HG03354 (cell line): Measurements from ENCODE around the gene CBFA2T3.

ENCODE experiments used
- ATAC-seq: cut with Tn5 transposase; IDR thresholded peaks from one replicate; pipeline ENCODE4 v1.9.1; 2021; ENCODE audit warnings: mild to moderate bottlenecking; ENCODE audit not compliant: unreplicated experiment, poor library complexity, severe bottlenecking

CBFA2T3 gene

DNA sequence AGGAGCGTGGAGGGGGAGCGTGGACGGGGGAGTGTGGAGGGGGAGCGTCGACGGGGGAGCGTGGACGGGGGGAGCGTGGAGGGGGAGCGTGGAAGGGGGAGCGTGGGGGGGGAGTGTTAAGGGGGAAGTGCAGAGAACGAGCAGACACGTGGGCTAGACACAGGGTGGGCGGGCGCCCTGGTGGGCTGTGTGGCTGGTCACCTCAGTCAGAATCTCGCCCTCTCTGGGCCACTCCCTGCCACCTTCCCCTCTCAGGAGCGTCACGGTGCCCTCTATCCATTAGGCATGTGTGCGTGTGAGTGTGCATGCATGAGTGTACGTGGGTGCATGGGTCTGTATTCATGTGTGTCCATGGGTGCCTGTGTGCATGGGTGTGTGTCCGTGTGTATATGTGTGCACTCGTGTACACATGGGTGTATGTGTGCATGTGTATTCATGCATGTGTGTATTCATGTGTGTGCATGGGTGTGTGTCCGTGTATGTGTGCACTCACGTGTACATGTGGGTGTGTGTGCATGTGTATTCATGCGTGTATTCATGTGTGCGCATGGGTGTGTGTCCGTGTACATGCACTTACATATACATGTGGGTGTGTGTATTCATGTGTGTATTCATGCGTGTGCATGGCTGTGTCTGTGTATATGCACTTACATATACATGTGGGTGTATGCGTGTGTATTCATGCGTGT is 61.2 kb downstream of the CBFA2T3 start:
- ATAC-seq = no peak

DNA sequence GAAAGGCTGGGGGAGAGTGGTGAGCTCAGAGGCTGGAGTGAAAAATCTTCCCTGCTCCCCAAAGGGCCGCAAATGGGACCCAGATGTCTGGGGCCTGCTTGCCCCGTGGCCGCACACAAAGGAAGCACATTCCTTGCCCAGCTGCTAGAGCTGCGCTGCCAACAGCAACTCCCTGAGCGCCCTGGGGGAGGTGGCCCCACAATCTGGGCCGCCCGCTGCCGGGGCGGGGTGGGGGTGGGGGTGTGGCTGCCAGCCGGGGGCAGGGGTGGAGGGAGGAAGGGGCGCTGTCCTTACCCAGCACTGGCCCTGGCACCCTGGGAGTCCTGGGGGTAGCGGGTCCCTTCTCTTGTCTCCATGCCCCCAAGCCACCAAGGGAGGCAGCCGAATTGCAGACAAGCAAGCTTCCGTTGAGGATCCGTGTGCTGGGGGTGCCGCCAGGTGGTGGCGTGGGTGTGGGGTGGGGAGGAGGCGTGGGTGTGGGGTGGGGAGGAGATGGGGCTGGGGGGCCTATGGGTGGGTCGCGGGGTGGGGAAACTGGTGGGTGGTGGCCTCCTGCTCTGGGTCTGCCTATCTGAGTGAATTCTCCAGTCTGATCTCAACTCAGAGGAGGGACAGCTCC is 62.1 kb downstream of the CBFA2T3 start:
- ATAC-seq = no peak

DNA sequence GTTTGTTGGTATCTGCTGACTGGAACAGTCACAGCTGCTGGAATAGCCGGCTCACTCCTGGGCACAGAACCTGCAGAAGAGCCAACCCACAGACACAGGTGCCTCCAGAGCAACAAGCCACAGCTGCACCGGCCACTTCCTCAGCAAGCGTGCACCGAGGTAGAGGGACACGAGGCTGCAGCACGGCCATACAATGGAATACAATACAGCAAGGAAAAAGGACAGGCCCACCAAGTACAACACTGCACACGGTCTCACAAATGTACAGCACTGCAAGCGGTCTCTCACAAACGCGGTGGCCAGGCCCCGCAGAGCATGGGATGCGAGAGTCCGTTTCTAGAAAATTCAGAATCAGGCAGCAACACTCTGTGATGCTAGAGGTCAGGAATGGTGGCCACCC is 63.1 kb downstream of the CBFA2T3 start:
- no peak for ATAC-seq

DNA sequence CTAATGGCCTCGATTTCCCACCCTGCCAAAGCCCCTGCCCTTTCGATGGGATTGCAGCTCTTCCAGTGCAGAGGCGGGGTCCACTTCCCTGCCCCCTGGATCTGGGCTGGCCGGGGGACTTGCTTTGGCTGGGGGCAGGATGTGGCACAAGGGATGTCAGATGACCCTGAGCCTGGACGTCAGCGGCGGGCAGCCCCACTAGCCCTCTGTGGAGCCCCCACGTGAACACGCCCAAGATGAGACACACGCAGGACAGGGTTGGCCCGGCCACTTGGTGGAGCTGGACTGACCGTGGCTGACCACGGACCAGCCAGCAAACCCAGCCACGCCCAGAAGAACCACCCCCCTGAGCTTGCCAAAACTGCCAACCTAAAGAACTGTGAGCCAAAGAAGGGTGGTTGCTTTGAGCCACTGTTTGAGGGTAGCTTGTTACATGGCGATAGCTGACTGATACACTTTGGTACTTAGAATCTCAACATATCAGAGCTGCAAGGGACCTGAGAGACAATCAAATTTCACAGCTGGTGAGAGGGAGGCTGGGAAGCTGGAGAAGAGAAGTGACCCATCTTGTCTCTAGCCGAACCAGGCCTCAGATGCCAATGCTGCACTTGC is 63.9 kb downstream of the CBFA2T3 start:
- ATAC-seq = no peak

DNA sequence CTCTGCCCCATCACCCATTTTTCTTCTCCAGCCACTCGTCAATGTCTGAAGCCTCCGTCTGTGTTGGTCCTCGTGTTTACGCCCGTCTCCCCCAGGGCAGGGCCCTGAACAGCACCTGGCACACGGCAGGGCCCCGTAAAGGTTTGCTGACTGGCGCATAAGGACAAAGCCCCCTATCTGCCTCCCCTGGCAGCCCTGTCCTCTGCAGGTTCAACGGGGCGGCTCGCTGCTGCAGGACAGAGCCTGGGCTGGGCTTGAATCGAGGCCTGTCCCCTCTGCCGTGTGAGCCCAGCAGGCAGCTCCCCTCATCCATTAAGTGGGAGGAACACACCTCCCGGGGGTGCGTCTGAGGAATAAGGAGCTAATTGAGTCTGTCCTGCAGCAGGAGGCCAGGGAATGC is 64.5 kb downstream of the CBFA2T3 start:
- no peak for ATAC-seq

DNA sequence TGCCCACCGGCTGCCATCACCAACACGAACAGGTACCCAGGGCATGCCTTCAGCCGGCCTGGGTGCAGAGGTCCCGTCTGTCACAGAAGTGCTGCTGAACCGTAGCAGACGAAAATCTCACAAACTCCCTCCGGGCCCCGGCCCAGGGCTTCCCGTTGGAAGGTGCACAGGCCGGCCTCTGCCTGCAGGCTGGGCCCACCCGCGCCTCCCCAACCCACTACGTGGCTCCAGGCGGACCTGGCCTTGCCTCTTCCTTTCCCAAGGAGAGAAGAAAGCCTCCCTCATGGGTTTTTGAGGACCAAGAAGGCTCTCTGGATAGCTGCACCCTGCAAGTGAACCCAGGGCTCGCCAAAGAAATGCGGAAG is 65.1 kb downstream of the CBFA2T3 start:
- no peak for ATAC-seq

DNA sequence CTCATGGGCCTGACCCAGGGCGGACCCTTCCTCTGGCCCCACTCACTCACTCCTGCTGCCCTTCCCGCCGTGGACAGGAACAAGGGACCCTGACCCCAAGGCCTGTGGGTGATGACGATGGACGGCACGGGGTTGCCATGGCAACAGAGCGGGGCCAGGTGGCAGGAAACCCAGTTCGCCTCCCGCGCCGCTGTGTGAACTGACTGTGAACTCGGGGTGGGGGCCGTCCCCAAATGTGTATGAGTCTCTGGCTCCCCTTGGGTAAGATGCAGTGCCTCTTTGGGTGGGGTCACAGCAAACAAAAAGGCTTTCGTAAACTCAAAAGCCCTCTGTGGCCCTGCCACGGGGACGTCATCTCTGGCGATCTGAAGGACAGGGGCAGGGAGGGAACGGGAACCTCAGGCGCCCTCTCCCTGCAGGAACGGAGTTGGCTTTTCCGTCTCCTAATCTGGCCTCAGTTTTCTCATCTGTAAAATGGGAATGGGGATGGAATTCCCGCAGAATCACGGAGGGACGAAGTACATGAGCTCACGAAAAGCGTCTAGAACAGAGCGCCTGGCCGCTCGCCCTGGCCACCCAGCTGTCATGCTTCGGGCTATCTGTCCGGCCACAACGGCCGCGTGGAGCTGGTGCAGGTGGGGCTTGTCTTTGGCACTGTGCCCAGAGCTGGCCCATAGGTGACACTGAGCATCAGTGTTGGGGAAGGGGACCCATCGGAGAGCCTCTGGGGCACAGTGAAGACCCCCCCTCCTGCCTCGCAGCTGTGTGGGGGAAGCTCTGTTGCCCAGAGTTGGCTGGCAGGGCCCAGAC is 65.7 kb downstream of the CBFA2T3 start:
- no peak for ATAC-seq

DNA sequence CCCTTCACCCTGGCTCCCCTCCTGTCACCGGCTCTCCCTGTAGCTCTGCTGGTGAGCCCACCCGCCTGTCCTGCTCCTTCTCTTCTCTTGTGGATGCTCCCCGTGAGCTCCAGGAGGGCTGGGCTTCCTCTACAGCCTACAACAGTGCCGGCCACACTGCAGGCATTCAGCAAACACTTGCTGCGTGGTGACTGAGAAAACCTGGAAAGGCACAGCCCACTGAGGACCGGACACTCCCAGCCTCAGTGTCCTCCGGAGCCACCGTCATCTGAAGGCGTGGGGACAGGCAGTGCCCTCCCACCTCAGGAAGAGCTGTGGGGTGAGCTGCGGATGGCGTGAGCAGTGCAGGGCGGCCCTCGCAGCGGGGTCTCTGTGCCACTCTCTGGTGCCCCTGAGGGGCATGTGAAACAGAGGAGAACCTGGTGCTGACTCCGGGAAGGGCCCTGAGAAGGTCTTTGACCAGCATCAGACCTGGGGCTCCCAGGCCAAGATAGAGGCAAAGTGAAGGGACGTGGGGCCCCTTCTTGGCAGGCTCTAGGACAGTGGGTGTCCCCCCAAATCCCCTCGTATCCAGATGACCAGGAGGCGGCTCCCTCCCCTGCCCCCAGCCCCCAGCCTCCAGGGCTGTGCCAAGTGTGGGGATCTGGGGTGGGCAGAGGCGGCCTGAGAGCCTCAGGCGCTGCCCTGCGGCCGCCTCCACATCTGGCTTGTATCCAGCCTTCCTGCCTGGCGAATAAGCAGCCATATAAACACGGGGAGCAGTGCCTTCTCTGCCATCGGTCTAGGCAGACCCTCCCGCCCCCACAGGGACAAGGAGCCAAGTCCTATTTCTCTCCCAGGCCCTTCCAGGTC is 66.5 kb downstream of the CBFA2T3 start:
- ATAC-seq = no peak

DNA sequence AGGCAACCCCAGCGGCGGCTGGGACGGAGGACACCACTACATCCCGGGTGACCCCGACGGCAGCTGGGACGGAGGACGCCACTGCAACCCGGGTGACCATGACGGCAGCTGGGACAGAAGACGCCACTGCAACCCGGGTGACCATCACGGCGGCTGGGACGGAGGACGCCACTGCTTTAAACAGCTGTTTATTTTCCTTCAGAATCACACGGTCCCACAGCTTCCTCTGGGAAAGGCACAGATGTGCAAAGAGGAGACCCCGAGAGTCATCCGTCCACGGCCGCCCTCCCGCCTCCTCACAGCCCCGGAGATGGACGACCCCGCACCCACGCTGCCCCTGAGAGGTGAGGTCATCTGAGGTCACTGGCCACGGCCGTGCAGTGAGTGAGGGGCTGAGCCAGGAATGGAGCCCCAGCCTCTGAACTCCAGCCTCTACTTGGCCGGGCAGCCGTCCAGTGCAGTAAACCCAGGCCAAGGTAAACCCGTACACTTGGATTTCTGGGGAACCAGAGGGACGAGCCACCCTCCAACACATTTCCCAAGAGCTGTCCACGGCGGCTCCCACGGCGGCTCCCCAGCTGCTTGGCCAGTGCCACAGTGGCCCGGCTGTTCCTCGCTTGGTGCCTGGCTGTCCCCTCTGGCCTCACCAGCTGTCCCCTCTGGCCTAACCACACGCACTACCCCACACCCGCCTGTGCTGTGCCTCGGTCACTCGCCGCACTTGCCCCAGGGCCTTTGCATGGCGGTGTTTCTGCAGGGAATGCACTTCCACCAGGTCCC is 67.4 kb downstream of the CBFA2T3 start:
- ATAC-seq = no peak

DNA sequence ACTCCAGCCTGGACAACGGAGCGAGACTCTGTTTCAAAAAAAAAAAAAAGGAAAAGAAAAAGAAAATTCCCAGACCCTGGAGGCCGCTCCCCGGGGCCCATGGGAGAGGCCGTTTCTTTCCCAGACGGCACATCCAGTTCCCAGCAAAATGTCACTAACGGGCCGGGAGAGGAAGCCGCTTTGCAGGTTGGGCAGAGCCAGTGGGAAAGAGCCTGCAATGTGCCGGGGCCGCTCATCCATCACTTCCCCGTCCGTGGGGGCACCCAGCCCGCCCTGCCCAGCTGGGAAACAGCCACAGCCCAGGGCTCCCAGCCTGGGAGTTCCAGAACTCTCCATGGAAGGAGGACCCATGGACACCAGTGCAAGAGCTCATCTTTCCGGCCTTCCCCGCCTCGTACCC is 68.7 kb downstream of the CBFA2T3 start:
- no peak for ATAC-seq

DNA sequence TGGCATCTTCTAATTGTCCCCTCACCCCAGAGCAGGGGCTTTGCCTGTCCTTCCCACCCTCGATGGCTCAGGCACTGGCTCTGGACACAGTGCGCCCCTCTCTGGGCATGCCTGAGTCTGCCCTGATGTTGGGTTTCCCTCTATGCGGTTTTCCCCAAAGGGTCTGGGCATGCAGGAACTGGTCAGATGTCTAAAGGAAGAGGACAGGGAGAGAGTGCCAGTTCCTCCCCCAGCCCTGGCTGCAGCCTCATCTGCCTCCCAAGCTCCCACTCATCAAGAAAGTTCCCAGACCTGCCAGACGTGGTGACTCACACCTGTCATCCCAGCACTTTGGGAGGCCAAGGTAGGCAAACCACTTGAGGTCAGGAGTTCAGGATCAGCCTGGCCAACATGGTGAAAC is 69.2 kb downstream of the CBFA2T3 start:
- no peak for ATAC-seq

DNA sequence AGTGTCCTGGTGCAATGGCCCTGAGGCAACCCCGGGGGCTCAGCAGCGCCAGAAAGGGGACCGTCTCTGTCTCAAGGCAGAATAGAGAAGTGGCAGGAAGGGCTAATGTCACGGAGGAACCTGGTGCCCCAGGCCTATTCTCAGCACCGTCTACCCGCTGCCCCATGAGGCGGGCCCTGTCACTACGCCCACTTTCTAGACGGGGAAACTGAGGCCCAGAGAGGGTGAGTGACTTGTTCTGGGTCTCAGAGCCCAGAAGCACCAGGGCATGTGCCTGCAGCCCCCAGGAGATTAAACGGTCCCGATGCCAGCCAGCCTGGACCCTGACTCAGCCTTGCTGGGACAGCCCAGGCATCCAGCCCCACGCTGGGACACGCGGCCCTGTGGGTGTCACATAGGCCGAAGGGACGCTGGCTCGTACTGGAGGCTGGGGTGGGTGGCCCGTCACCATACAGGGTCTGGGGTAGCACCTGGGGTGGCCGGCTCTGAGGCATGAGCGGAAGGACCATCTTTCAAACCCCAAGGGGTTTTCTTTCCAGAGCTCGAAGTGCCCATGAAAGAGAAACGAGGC is 70.4 kb downstream of the CBFA2T3 start:
- no peak for ATAC-seq

DNA sequence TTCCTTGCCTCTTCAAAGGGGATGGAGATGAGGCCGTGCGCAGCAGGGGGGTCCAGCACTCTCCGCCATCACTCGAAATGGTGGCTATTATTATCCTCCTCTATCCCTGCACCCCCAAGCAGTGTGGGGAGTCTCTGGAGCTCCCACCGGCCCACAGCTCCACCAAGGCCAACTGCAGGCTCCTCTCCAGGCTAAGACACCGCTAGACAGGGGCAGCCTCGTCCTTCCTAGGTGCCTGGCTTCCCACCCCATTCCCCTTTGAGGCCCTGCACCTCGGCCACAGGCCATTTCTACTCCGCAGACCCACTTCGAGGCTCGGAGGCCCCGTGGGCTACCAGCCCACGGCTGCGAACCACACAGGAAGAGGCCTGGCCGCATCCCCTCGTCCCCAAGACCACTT is 71.0 kb downstream of the CBFA2T3 start:
- ATAC-seq = no peak

DNA sequence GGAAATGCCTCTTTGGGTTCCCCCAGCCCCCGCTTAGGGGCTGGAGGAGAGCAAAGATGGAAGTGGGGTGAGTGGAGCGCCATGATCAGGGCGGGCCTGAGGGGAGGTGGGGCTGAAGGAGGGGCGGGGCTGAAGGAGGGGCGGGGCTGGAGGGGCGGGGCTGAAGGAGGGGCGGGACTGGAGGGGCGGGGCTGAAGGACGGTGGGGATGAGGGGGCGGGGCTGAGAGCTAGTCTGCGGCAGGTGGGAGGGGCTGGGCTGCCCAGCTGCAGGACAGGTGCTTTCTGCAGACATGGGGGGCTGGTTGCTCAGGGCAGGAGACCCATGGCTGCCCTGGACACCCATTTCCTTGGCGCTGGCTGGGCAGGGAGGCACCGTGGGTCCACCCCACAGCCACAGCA is 71.4 kb downstream of the CBFA2T3 start:
- ATAC-seq = no peak

DNA sequence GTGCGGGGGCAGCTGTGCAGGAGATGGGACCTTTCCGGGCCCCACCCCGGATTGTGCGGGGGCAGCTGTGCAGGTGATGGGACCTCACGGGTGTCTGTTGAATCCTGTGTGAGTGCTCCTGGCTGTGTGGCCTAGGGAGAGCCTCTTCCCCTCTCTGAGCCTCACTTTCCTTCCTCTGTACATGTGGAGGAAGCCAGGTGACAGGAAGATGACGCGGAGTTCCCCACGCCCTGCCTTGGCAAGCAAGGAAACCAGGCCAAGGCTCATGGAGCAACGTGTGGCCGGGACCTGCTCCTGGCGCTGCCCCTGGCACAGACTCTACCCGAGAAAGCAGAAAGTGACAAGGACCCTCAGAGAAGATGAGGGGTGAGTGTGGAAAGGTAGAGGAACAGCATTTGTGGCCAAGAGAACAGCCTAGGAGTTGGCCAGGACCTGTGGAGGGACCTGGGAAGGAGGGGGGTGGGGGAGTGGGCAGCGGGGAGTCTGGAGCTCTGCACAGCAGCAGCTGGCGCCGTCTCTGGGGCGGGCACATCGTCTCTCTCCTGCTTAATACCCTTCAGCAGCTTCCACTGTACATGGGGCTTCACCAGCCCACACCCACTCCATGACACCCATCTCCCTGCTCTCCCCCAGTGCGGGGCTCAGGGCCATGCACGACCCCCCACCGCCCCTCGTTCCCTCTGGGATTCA is 72.2 kb downstream of the CBFA2T3 start:
- ATAC-seq = no peak

DNA sequence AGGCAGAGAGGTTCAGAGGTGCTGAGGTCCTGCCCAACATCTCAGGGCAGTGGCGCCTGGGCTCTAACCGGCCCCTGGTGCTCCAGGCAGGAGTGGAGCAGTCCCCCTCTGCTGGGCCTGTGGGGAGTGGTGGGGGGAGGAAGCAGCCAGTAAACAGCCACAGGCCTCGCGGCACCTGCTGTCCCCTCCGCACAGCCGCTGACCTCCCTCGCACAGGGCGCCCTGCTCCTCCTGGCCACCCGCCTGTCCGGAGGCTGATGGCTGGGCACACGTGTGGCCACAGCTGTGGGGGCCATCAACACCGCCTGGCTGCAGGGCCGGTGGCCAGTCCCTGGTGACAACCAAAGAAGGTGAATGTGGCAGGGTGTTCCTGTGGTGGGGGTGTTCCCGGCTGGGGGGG is 73.7 kb downstream of the CBFA2T3 start:
- ATAC-seq = no peak

DNA sequence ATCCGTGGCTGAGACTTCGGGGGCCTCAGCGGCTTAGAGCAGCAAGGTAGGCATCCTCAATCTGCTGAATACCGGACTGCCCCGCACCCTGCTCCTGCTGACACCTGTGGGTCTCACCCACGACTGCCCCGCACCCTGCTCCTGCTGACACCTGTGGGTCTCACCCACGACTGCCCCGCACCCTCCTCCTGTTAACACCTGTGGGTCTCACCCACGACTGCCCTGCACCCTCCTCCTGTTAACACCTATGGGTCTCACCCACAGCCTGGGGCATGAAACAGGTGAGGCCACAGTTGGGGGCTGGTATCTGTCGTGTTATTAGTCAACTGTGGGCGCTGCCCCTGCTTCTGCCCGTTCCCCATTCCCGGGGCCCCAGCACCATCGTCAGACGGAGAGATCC is 74.3 kb downstream of the CBFA2T3 start:
- no peak for ATAC-seq

DNA sequence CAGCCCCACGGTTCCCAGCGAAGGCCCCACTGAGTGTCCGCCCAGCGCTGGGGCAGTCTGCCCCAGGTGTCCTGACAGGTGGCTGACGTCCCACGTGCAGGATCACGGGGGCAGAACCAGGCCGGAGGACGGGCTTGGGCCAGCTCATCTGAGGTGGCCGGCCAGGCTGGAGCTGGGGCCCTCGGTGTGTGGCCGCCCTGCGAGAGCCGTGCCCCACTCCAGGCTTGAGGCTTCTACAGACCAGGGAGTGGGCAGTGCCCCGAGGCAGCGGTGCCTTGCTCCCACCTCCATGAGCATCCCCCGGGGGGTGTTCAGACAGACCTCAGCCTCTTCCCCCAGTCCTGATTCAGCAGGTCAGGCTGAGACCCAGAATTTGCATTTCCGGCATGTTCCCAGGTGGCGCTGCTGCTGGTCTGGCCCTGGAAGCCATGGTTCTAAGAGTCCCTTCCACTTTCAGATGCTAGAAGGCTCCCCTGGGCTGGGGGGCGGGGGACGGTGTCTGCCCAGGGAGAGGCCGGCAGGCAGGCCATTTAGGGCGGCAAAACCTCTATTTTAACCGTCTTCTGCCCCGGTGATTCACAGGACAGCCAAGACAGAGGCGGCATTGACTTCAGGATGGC is 75.2 kb downstream of the CBFA2T3 start:
- ATAC-seq = no peak
